GM19035 (cell line): Measurements from ENCODE around the gene RHBDF1.

ENCODE experiments used
- ATAC-seq: cut with Tn5 transposase; IDR thresholded peaks from one replicate; pipeline ENCODE4 v1.9.1; 2021; ENCODE audit not compliant: unreplicated experiment

Gene RHBDF1, protein sequence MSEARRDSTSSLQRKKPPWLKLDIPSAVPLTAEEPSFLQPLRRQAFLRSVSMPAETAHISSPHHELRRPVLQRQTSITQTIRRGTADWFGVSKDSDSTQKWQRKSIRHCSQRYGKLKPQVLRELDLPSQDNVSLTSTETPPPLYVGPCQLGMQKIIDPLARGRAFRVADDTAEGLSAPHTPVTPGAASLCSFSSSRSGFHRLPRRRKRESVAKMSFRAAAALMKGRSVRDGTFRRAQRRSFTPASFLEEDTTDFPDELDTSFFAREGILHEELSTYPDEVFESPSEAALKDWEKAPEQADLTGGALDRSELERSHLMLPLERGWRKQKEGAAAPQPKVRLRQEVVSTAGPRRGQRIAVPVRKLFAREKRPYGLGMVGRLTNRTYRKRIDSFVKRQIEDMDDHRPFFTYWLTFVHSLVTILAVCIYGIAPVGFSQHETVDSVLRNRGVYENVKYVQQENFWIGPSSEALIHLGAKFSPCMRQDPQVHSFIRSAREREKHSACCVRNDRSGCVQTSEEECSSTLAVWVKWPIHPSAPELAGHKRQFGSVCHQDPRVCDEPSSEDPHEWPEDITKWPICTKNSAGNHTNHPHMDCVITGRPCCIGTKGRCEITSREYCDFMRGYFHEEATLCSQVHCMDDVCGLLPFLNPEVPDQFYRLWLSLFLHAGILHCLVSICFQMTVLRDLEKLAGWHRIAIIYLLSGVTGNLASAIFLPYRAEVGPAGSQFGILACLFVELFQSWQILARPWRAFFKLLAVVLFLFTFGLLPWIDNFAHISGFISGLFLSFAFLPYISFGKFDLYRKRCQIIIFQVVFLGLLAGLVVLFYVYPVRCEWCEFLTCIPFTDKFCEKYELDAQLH

DNA sequence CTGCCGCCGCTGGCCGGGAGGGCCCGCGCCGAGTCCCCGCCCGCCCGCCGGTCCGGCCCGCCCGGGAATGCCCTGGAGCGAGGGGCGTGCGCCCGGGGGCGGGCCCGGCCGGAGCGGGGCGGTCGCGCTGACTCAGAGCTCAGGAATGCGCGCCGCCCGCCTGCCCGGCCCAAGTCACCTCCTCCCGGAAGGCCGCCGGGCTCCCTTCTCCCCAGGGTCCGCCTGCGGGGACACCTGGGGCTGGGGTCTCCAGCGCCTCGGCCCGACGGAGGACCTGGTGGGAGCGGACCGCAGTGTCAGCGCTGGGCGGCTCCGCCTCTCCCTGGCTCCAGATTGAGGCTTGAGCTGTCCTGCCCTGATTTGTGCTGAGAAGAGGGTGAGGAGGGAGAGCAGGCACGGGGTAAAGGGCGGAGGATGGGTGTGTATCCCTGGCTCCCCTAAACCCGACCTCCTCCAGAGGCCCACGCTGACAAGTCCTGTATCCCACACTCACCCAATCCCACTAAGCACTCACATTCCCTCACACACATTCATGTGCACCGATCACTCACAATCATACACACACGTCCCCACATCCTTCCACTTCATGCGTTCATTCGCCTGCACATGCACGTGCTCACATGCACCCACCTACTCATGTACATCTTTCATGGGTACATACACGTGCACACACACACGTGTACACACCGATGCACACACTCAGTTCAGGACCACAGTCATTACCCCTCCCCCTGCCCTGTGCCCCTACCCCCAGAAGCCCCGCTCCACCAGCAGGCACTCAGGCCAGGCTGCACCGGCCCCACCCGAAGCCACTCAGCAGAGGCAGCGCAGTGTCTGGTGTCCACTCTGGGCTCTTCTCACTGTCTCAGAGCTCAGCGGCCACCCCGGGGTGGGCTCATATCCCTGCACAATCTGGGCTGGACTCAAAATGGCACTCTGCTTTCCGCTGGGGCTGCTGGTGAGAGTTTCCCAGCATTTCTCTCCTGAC is at the start of gene RHBDF1:
TSS of gene RHBDF1 (minus strand) at position 71 of the 988 bp plus-strand sequence. CDS start 7,616 bp downstream, outside the sequence.
- no peak for ATAC-seq

DNA sequence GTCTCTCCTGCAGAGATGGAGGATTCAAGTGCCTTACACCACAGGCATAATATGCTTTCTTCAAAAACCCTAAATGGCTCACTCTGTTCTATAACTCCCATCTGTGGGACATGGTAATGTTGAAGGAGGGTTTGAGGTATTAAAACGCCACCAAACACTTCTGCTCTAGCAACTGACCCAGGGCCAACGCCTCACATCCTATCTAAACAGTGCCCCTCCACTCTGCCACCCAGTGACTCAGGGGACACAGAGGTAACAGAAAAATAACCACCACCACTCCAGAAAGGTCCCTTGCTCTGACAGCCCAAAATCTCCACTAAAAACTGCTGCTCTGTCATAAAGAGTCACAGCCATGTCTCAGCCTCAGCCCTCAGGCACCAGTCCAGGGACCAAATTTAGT is 48.3 kb upstream of the RHBDF1 start:
- ATAC-seq, result no peak

DNA sequence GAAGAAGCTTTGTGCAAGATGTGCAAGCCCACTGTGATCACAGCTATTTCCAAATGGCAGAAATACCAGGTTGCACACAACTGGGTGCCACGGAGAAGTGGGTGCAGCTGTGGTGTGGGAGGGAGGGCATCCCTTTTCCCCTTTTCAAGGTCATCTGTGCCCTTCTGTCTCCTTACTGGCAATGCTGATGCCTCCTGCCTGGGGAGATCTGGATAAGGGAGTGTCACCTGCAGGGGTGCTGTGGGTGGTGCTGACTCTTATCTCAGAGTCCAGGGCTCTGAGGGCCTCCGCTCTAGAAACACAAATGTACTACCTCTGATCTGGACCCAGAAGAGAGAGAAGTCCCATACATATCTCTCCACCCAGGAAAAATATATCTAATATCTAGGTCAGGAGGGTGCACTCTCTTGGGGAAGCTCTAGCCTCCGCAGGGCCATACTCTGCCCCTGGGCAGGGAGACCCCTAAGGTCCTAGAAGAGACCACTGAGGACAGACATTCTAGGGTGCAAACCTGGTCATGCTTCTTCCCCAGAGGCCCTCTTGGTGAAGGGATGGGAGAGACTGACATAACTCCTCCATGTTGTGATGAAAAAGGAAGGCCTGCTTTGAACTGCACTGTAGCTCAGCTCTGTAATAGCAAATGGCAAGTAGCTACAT is 47.5 kb upstream of the RHBDF1 start:
- no peak for ATAC-seq

DNA sequence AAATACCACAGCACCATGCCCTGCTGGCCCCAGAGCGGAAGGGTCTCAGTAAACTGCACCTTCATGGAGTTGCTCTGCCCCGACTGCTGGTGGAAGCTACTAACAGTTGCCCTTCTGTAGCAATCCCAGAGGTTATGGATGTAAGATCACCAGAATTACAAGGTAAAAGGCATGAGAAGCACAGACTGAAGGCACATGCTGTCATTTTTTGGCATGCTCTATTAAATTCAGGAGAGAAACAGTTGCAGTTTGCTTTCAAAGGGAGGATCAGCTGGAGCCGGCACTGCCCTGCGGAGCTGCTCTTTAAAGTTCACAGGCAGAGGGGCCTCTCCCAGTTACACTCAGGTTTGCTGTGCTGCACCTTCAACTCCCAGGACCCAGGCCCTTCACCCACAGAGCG is 46.9 kb upstream of the RHBDF1 start:
- no peak for ATAC-seq

DNA sequence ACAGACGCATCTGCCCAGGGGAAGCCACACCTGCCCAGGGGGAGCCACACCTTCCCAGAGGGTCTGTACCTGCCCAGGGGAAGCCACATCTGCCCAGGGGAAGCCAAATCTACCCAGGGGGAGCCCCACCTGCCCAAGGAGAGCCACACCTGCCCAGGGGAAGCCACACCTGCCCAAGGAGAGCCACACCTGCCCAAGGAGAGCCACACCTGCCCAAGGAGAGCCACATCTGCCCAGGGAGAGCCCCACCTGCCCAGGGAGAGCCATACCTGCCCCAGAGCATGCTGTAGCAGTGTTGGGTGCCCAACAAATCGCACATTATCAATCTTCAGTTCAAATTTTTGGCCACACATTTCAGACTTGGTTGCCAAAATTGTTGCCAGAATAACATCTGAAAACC is 46.4 kb upstream of the RHBDF1 start:
- no peak for ATAC-seq

DNA sequence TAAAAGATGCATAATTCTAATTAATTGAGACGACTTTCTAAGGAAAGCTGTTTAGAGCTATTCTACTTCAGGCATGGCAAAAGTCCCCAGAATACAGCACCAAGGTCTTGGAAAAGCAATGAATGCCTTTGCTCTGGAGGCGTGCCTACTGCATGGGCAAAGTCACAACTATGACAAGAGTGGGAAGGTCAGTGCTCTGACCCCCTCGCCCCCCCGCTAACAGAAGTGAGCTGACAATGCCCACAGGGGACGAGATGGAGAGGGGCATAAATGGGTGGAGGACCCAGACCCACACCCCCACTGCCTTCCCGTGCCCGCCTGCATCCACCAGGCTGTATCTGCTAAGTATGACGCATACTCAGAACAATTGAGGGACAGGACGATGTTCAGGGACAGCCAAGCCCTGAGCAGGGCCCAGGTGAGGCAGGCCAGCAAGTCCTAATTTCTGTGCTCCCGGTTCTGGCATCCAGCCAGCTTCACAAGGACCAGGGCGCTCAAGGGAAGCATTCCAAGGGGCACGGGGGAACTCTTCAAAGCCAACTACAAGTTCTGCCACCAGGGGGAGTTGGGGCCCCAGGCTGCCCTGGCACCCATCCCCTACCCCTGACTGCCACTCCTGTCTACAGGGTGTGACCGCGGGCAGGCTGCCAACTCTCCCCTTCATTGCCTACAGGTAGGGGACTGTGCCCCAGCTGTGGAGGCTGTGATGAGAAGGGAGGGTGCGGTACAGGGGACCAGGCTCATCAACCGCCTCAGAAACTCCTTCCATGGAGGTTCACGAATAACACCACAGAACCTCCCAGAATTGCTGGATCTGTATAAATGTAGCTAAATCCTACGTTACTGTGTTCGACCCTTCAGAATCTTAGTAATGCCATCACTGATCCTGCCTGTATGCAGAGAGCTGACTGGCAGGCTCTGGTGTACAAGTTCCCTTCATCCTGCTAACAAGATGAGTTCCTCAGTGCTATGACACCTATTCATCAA is 45.2 kb upstream of the RHBDF1 start:
- no peak for ATAC-seq

DNA sequence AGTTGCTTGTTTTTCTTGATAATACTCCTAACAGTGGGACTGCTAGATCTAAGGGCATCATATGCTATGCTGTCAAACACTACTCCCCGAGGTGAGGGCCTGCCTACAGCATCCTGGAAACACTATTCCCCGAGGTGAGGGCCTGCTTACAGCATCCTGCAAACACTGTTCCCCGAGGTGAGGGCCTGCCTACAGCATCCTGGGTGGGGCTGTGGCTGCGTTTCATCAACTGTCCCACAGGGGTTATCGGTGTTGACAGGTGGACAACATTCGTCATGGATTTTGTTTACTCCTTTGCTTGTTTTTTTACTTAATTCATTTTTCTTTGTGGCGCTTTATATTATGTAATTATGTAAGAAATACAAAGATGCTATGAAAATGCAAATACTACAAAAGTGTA is 43.6 kb upstream of the RHBDF1 start:
- no peak for ATAC-seq

DNA sequence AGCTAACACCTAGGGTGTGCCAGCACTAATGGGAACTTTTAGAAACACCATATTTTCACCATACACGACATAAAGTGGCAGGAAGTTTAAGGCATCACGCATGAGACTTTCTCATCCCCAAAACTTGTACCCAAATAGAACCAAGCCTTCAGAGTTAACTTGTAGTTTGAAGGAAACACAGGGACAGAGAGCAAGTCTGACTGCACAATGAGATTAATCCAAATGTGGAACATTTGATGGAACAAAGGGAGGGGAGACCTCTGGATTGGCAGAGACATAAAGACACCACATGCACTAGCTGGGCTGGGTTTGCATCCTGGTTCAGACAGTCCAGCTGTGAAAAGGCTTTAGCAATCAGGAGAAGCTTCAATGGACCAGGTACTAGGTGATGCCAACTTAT is 41.9 kb upstream of the RHBDF1 start:
- no peak for ATAC-seq

DNA sequence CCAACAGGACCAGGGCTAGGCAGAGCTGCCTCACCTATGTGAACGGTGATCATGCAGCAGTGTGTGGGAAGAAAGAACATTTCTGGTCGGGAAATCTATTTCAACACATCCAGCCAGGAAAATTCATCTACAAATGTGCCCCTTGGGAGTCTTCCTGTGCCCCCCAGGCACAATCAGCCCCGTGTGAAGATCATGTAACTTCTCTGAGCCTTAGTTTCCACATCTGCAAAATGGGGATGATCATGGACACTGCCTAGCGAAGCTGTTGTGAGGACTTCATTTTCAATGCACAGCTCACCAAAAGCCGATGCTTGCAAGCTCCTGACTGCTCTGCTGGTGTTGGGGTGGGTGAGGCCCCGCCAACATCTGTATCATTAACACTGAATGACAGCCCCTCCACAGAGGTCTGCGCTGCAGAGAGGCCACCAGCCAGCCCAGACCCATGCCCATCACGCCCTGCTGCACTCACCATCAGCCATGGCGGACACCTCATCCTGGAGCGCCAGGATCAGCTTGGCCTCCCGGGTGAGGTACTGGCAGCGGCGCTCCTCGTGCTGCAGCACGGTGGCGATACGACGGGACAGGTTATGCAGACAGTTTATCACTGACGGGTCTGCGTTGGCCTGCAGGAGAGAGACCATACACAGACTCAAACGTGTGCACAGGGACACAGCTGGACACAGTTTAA is 39.9 kb upstream of the RHBDF1 start:
- ATAC-seq, result no peak

DNA sequence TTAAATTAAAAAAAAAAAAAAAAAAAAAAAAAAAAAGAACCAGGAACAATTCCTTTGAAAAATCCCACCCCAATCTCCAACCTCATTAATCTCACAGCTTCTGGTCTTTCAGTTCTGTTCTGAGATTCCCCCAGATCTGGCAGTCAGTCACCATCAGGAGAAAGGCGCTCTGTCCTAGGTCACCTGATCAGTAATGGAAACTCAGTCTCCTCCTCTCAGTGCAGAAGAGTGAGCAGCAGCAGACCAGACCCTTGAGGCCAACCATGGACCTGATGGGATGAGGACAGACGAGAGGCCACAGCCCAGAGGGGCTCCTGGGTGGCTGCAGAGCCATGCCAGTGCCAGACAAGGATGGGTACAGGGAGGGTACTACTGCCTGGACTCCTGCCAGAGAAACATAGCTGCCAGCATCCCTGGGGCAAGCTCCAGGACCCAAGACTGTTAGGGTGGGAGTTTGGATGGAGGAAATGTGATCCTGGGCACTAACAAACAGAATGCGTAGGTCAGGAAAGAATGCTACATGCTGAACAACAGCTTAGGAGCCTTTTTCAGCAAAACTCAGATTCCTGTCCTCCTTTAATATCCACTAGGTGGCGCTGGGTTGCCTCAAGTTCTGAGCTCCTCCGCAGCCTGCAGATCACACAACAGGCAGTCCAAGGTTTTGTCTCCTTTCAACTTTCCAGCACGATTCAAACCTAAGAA is 34.3 kb upstream of the RHBDF1 start:
- no peak for ATAC-seq

DNA sequence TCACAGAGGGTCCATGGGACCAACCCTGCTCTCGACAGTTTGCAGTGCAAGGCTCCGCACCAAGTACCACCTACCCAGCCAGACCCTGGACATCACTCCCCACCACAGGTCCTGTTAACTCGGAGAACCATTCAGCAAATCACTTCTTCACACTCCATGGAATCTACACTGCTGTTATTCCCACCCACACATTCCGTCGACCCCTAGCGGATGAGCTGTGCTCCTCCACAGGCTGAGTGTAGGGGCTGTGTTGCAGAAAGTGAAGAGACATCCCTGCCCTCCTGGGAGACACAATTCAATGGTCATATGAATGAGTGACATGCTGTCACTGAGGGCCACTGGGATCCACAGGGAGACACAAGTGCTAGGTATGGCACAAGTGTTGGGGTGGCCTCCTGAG is 33.1 kb upstream of the RHBDF1 start:
- ATAC-seq, result no peak

DNA sequence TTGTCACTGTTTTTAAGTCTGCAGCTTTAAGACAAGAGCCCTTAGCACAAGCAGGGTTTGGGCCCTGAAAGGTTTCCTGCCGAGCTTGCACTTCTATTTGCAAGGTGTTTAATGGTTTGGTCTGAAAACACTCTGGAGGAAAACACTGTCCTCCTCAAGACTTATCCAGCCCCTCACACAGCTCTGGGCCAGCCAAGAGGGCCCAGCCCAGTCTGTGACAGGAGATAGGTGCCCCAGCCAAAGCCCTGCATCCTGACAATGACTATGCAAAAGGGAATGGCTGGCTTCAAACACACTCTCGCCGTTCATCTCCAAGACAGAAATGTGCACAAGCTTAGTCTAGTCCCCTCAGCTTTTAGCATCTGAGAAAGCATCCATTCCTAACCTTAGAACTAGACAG is 32.5 kb upstream of the RHBDF1 start:
- ATAC-seq, result no peak

DNA sequence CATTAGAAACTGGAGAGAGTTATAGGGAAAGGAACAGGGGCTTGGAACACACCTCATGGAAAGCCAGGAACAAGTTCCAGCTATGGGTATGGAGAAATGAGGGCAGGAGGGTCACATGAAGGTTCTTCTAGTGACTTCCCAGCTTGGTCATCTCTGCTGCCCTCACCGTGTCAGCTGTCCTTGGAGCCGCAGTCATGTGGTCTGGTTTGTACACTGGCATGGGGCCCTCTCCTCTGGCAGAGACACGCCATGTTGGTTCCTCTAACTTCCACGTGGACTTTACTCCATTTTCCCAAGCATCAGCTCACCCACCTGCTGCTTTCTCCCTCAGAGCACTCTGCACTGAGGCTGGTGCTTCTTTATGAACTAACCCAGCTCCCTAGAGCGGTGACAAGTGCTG is 31.9 kb upstream of the RHBDF1 start:
- no peak for ATAC-seq

DNA sequence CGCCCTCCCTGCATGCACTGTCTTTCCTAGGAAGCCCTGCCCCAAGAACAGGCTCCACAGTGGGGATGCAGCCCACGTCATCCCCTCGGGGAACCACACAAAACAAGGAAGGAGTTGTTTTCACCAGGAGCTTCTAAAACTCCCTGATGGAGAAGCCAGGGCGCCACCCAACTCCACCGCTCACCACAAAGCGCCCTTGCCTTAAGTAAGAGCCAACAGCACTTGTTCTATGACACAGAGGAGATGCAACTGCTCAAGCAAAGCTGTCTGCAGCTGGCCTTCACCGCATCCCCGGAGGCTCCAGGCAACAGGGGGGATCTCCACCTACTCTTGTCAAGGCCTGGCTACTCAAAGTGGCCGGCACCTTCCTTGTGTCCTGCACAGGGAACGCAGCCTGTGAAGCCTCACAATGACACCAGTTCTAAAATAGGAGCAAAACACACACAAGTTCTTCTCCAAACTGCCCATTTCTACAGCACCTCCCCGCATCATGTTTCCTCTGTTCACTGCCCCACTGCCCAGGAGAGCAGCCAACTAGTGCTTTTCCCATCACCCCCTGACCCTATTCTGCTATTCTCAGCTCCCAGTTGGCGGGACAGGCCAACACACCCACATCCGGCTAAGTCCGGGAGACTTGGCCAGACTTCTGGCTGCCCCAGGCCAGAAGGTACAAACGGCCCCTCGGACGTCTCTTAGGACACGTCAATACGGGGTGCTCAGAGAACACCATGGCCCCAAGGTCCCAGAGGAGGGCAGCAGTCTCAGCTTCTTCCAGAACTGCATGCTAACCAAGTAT is 29.8 kb upstream of the RHBDF1 start:
- ATAC-seq, result no peak

DNA sequence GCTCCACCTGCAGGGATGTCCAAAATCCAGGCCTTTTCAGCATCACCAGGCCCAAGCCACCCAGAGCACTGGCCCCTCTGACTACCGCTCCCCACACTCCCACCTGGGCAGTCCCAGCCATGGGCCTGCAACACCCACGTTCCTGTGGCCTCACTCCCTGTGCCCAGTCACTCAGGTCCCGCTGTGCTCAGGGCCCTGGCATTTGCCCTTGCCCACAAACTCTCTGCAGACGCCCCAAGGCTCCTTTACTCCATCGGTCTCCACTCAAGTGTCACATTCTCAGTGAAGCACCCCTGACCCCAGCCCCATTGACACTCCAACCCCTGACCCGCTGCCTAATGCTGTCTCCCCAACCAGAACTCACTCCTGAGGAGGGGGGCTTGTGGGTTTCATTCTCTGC is 29.2 kb upstream of the RHBDF1 start:
- ATAC-seq, result no peak

DNA sequence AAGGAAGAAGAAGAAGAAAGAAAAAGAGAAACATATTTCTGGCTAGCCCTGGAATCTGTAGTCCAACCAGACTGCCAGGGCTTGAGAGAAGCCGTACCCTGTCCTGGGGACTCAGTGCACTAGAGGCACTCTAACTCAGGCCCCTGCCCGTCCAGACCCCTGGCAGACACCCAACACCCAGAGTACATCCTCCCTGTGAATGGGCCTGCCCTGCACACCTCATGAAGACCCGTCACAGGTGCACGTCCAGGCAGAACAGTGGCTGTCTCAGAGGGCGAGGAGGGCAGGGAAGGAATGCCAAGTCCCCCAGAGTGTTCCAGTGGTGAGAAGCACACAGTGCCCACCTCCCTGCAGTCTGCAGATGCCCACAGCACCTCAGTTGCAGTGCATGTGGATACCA is 28.6 kb upstream of the RHBDF1 start:
- ATAC-seq, result no peak

DNA sequence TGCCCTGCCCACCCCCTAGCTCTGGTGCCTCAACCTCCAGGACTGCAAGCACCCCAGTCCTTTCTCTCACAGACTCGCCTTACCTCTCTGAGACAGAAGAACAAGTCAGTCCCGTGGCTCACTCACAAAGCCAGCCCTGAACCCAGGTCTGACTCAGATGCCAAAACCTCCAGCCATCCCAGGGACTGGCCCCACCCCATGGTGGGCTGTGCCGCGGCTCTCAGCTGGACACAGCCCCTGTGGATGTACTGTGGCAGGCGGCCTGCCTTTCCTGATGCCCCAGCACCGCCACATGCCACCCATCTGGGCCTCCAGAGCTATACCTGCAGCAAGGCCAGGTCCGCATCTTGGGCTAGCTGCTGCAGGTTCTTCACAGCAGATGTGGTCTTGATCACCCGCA is 25.4 kb upstream of the RHBDF1 start:
- no peak for ATAC-seq
